Activated CD4-positive, alpha-beta T cell treated with anti-CD3 and anti-CD28 coated beads, Interleukin-2, amount 10 ng/mL, durations not matched to agents 7 days and 5 days (primary cell): ENCODE measurements around the gene PDILT. TPM values are rescaled to one million over a fixed set of nuclear protein-coding genes. Genes with fewer than 3 reads are reported as not detected.

Source experiments
- CTCF ChIA-PET: fragments of 350-600 bp; sonication (Branson Sonifier 250); formaldehyde crosslinking; loops from one replicate; lab custom pipeline; 2021; ENCODE audit warnings: antibody characterized with exemption; lab: Charles Lee
- POLR2A ChIA-PET: fragments of 350-600 bp; sonication (Branson Sonifier 250); formaldehyde crosslinking; loops from one replicate; lab custom pipeline; 2021; ENCODE audit warnings: antibody characterized with exemption; lab: Charles Lee
- DNase-seq: peaks from one replicate; pipeline ENCODE4 v3.0.0-alpha.2; 2020
- H3K27ac Mint-ChIP-seq: one replicate; pipeline ENCODE4 v1.8.0; 2021; ENCODE audit warnings: mild to moderate bottlenecking, moderate library complexity, mixed read lengths
- H3K27me3 Mint-ChIP-seq: one replicate; pipeline ENCODE4 v1.8.0; 2021; ENCODE audit warnings: mixed read lengths
- H3K36me3 Mint-ChIP-seq: one replicate; pipeline ENCODE4 v1.8.0; 2021; ENCODE audit warnings: low read depth, mixed read lengths
- H3K4me1 Mint-ChIP-seq: one replicate; pipeline ENCODE4 v1.8.0; 2021; ENCODE audit warnings: mixed read lengths
- H3K4me3 Mint-ChIP-seq: one replicate; pipeline ENCODE4 v1.8.0; 2021; ENCODE audit warnings: mild to moderate bottlenecking, moderate library complexity, mixed read lengths
- H3K9me3 Mint-ChIP-seq: one replicate; pipeline ENCODE4 v1.8.0; 2021; ENCODE audit warnings: mixed read lengths
- total RNA-seq, 2 experiments: library from RNA; stranded (reverse); gene quantifications; one replicate each; pipeline ENCODE4 v1.2.3, GENCODE V29; 2021

PDILT gene
- total RNA-seq, 2 experiments from 2014 or later = not detected

DNA sequence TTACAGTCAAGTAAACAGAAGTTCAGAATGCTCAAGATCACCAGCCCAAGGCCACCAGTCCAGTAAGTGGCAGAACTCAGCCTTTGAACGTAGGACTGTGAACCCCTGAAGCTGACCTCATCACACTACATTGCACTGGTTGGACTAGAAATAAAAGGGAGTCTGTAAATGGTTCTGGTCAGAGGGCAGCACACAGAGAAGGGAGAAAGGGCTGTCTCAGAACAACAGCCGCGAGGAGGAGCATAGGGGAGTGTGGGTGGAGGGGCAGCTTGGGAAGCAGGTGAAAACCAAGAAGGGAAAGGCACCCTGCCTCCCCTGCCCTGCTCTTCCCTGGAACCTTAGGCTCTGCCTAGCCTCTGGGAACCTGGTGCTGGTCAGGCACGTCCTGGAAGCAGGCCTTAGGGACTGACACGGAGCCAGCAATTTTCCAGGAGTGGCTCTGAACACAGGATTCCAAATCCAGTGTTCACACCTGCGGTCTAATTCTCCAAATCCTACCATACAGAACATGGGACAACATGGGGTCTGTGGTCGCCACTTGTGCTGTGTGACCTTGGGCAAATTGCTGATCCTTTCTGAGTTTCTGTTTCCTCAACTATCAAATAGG lies 7.0 kb downstream of the PDILT start:
- Mint-ChIP-seq H3K4me1 (no peaks in the 10 kb centered on the region), H3K36me3 (no peaks in the 10 kb centered on the region), H3K9me3 (no peaks in the 10 kb centered on the region), H3K27ac (no peak overlapping the region), H3K4me3 (no peak overlapping the region), H3K27me3 (no peaks in the 10 kb centered on the region)
- CTCF ChIA-PET = no interaction called here
- no peak for DNase-seq
- POLR2A ChIA-PET = no interaction called here

DNA sequence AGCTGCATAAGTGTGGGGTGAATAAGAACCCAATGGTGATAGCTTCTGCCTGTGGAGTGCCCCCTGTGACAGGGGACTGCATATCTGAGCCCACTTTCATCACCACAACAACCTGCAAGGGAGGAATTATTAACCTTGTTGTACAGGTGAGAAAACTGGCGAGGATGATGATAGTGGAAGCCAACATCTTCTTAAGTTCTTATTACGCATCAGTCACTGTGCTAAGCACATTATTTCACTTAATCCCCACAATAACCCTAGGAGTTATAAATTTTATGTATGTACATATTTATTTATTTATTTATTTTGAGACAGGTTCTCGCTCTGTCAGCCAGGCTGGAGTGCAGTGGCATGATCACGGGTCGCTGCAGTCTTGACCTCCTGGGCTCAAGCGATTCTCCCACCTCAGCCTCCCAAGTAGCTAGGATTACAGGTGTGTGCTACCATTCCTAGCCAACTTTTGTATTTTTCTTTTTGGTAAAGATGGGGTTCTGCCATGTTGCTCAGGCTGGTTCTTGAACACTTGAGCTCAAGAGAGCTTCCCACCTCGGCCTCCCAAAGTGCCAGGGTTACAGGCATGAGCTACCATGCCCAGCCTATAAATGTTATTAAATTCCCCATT lies 7.6 kb downstream of the PDILT start:
- Mint-ChIP-seq H3K36me3 (no peaks in the 10 kb centered on the region), H3K4me3 (no peak overlapping the region), H3K9me3 (no peaks in the 10 kb centered on the region), H3K4me1 (no peaks in the 10 kb centered on the region), H3K27me3 (no peaks in the 10 kb centered on the region), H3K27ac (no peak overlapping the region)
- no peak for DNase-seq
- POLR2A ChIA-PET = no interaction called here
- CTCF ChIA-PET = no interaction called here

DNA sequence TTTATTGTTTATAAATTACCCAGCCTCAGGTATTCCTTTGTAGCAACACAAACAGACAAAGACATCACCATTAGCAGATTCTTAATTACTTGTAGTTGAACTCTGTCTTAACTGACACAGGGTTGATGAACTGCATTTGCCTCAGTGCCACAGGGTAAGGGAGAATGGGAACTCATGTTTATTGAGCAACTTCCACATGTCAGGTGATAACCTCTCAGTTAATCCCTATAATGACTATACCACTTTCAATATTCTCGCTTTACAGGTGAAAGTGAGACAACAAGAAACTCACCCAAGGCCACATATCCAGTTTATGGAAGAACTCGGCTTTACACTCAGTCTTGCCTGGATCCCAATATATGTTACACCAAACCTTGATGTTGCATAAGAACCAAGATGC lies 8.6 kb downstream of the PDILT start:
- POLR2A ChIA-PET = no interaction called here
- H3K27me3 Mint-ChIP-seq = no peaks in the 10 kb centered on the region

DNA sequence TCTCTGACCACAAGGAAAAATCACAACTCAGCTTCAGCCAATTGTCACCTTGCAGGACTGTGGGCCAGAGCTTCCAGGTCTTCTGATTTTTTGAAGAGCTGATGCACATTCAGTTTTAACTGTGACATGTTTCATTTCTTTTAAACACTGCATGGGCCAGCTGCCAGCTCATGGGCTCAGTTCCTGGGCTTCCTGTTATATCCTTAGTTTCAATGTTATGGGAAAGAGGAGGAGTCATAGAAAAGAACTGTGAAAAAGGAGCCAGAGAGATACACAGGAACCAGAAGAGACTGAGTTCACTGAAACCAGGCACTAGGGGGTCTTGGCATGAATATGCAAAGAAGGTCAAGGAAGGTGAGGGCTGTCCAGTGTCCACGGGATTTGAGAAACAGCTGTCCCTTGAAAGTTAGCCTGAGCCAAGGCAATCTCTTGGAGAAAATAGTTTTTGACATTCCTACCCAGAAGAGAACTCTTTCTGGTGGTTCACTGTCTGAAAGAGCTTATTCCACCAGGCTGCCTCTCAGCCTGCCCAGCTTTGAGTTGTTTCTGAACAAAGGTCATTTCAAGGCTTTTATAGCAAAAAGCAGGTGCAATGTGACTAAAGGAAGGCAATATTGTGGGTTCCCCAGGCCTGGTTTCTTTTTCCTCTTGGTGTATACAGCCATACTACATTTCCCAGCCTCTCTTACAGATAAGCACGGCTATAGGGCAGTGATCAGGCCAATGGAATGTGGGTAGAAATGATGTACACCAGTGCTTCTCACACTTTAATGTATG lies 10.5 kb downstream of the PDILT start:
- POLR2A ChIA-PET = no interaction called here
- no peaks in the 10 kb centered on the region for H3K36me3 Mint-ChIP-seq
- H3K4me1 Mint-ChIP-seq = no peaks in the 10 kb centered on the region
- no peak for DNase-seq
- no peaks in the 10 kb centered on the region for H3K9me3 Mint-ChIP-seq
- CTCF ChIA-PET = interaction anchor here (1.6 kb wide), 1 partner anchor 8 kb away, joined by 4 read pairs; no protein-coding TSS in a partner anchor
- no peak overlapping the region for H3K4me3 Mint-ChIP-seq
- no peaks in the 10 kb centered on the region for H3K27me3 Mint-ChIP-seq
- H3K27ac Mint-ChIP-seq = no peak overlapping the region

More for the DNA sequence above, 8.6 kb downstream of the PDILT start:
- H3K4me3 Mint-ChIP-seq = no peak overlapping the region
- no peaks in the 10 kb centered on the region for H3K9me3 Mint-ChIP-seq
- no peak for DNase-seq
- no peaks in the 10 kb centered on the region for H3K36me3 Mint-ChIP-seq
- CTCF ChIA-PET = no interaction called here
- no peak overlapping the region for H3K27ac Mint-ChIP-seq
- no peaks in the 10 kb centered on the region for H3K4me1 Mint-ChIP-seq

DNA sequence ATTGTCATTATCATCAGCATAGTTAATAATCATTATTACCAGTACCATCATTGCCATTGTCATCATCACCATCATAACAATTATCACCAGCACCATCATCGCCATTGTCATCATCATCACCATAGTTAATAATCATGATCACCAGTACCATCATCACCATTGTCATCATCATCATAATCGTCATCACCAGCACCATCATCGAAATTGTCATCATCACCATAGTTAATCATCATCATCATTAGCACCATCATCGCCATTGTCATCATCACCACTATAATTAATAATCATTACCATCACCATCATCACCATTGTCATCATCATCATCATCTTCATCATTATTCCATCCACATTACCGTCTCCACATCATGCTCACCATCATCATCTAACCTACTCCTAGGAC lies 13.5 kb downstream of the PDILT start:
- H3K27me3 Mint-ChIP-seq = peaks cover 7% of the 10 kb centered on the region
- no peaks in the 10 kb centered on the region for H3K9me3 Mint-ChIP-seq
- no peaks in the 10 kb centered on the region for H3K36me3 Mint-ChIP-seq

DNA sequence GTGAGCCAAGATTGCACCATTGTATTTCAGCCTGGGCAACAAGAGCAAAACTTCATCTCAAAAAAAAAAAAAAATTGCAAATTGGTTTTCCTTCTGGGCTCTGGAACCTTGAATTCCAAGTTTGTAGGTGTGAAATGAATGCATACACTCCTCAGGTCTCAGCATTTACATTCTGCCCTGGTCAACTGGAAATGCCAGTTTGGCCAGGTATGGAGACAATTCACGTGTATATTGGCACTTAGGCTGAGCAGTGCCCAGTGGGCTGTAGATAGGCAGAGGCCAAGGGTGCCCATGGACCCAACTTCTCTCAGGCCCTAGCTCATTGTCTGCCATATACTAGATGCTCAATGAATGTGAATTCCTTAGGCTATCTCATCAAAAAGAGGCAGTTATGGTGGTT lies 15.7 kb downstream of the PDILT start:
- CTCF ChIA-PET = no interaction called here

More for the DNA sequence above, 13.5 kb downstream of the PDILT start:
- Mint-ChIP-seq H3K4me3 (no peak overlapping the region), H3K4me1 (no peaks in the 10 kb centered on the region), H3K27ac (no peak overlapping the region)
- POLR2A ChIA-PET = no interaction called here
- CTCF ChIA-PET = no interaction called here
- no peak for DNase-seq

DNA sequence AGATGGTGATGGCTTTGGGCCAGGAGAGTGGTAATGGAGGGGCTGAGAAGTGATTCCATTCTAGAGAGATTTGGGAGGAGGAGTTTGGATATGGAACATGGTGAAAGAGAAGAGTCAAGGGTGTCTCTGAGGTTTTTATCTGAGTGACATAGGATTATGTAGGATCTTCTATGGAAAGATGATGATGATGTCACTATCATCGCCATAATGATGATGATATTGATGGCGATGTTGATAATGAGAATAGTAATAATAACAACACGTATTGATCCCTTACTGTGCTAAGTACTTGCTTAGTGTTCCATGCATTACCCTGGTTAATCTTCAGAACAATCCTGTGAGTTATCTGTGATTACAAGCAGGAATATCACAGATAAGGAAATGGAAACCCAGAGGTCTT lies 16.6 kb downstream of the PDILT start:
- Mint-ChIP-seq H3K27me3 (peaks cover 7% of the 10 kb centered on the region), H3K9me3 (no peaks in the 10 kb centered on the region), H3K4me3 (no peak overlapping the region), H3K27ac (no peak overlapping the region), H3K36me3 (no peaks in the 10 kb centered on the region), H3K4me1 (no peaks in the 10 kb centered on the region)
- CTCF ChIA-PET = no interaction called here
- no peak for DNase-seq
- POLR2A ChIA-PET = no interaction called here

More for the DNA sequence above, 15.7 kb downstream of the PDILT start:
- H3K27me3 Mint-ChIP-seq = peaks cover 7% of the 10 kb centered on the region
- H3K27ac Mint-ChIP-seq = no peak overlapping the region
- POLR2A ChIA-PET = no interaction called here
- H3K36me3 Mint-ChIP-seq = no peaks in the 10 kb centered on the region
- no peak overlapping the region for H3K4me3 Mint-ChIP-seq
- H3K4me1 Mint-ChIP-seq = no peaks in the 10 kb centered on the region
- H3K9me3 Mint-ChIP-seq = no peaks in the 10 kb centered on the region
- DNase-seq = no peak

DNA sequence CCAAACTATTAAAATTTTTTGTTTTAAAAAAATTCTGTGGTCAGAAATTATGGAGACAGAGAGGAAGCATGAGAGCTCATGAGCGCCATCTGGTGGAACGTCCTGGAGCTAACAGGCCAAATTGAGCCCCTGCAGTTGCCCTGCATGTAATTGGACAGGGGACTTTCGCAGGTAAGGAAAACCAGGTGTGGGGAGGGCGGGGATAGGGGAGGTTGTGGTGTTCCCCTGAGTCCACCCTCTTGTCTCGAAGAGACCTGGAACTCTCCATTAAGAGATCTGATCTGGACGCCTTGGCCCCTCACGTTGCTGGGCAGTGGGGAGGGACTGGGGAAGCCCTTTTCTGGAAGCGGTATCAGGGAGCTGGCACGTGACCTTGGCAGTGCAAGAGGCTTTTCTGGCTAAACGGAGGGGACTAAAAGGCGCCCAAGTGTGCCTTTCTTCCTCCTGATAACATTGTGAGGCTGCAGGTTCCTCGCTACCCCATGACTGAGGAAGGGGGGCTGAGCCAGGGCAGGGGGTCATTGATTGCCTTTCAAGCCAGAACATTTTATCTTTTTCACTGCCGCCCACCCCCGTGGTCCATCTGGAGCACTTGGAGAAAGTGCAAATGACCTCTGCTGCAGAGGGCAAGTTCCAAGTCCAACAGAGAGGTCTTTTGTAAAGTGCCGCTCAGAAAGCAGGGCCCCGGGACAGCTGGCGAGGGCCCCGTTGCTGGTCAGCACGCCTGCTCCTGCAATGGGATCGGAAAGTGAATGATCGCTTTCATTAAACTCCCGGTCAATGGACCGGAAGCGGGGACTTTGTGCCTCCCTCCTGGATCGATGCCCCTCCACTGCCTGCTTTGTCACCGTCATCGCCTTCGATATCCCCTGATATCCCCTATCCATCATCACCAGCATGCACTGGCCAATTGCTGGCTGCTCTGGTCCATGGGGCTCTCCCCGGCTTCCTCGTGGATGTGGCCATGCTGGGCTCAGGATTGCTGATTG lies 18.4 kb downstream of the PDILT start:
- Mint-ChIP-seq H3K9me3 (no peaks in the 10 kb centered on the region), H3K4me3 (no peak overlapping the region), H3K27ac (no peak overlapping the region), H3K27me3 (peaks cover 7% of the 10 kb centered on the region), H3K4me1 (no peaks in the 10 kb centered on the region), H3K36me3 (no peaks in the 10 kb centered on the region)
- CTCF ChIA-PET = interaction anchor here (0.8 to 2.9 kb wide), 6 partner anchors 8 to 1182 kb away, joined by 3 to 9 read pairs (median 4); no protein-coding TSS in a partner anchor
- POLR2A ChIA-PET = no interaction called here
- peak; percentile 57 for DNase-seq

DNA sequence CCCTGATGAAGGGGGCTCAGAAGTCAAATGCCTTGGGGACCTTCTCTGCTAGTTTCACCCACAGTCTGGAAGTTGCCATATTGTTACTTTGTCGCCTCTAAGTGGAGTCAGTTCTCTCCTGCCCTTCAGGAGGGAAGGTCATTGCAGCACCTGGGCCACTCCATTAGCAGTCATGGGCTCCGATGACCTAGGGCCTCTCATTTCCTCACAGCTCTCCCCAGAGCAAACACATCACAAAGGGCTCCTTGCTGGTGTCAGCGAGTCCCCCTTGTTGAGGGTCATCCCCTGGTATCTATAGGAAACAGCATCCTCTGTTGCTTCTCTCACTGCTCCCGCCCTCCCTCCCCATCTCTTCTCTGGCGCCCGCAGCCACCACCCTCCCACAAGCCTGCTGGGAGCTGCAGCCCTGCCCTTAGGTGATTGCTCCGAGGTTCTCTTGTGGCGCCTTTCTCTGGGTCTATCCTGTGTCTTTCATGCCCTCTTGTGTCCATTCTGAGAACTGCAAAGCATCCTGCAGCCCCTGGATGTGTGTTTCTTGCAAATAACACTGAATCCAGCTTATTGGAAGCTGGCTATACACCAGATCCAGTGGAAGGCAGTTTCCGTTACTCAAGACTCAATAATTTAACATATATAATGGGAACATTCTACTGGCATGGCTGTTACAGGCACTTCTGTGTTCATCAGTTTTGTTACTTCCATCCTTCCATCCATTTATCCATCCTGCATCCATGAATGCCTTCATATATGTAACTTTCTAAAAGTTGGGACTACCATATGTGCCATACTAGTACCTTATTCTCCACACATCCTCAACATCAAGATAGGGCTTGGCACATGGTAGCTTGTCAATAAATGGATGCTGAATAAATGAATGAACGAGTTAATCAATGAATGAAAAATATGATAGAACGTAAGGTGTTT lies 21.2 kb downstream of the PDILT start:
- Mint-ChIP-seq H3K27me3 (peaks cover 10% of the 10 kb centered on the region), H3K27ac (no peak overlapping the region), H3K4me3 (no peak overlapping the region), H3K4me1 (no peaks in the 10 kb centered on the region), H3K9me3 (no peaks in the 10 kb centered on the region), H3K36me3 (no peaks in the 10 kb centered on the region)
- peak; percentile 57 for DNase-seq
- ChIA-PET CTCF (interaction anchor here (2.2 to 2.9 kb wide), 2 partner anchors 476 to 485 kb away, joined by 5 to 9 read pairs; no protein-coding TSS in a partner anchor), POLR2A (no interaction called here)

DNA sequence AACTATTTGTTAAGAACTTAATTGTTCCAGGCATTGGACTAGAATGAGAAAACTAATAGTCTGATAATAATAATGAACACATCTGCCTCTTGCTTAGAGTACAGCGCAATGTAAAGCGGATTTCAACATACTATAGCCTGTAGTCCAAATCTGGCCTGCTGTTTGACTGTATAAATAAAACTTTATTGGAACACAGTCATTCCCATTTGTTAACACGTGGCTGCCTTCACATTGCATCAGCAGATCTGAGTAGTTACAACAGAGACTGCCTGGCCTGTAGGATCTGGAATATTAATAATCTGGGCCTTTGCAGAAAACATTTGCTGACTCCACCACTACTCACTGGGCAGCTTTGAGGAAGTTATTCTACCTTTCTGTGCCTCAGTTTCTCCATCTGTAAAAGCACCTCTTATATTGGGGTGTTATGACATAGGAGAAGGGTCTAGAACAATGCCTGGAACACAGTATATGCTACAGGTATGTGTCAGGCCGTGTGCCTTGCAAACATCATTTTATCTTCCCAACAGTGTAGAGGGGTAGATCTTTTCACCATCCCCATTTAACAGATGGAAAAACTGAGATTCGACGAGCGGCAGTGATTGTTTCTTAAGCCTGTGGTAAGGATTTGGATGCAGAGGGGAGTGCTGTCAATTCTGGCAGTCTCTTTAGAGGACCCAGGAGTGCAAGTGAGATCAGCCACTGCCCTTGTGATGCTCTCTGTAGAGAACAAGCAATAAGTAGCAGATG lies 22.2 kb downstream of the PDILT start:
- no peak overlapping the region for H3K27ac Mint-ChIP-seq
- ChIA-PET POLR2A (no interaction called here), CTCF (no interaction called here)
- H3K36me3 Mint-ChIP-seq = no peaks in the 10 kb centered on the region
- no peaks in the 10 kb centered on the region for H3K9me3 Mint-ChIP-seq
- H3K4me1 Mint-ChIP-seq = no peaks in the 10 kb centered on the region
- no peak overlapping the region for H3K4me3 Mint-ChIP-seq
- DNase-seq = no peak
- peaks cover 11% of the 10 kb centered on the region for H3K27me3 Mint-ChIP-seq

DNA sequence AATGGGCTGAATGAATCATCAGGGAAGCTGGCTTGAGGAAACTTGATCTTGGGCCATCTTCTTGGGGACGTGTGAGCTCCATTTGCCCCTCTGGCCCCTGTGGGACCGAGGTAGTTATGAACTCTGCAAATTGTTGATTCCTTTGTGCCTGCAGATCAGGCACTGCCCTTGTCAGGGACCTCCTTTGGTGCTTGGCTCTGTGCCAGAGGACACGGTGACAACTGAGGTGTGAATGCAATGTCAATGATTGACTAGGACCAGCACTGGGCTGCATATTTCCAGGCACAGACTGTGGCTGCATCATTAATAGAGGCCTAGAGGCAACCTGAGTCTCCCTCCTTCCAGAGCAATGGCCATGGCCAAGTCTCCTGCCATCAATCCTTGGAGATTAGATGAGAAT lies 23.8 kb downstream of the PDILT start:
- Mint-ChIP-seq H3K4me1 (no peaks in the 10 kb centered on the region), H3K36me3 (no peaks in the 10 kb centered on the region), H3K27ac (no peak overlapping the region), H3K4me3 (no peak overlapping the region), H3K9me3 (no peaks in the 10 kb centered on the region), H3K27me3 (peaks cover 7% of the 10 kb centered on the region)
- no peak for DNase-seq
- CTCF ChIA-PET = no interaction called here
- POLR2A ChIA-PET = no interaction called here
